Sigmoid colon (tissue), 7 donors: ENCODE data around the gene SFMBT1. TPM values are rescaled to one million over a fixed set of nuclear protein-coding genes. Genes with fewer than 3 reads are reported as not detected.

ENCODE experiments used
- DNase-seq: peaks from one replicate; pipeline ENCODE4 v3.0.0-alpha.2; 2019
- H3K27ac ChIP-seq, 4 donors: fragments of 200-600 bp; sonication (generic); one replicate each; pipeline ENCODE4 v1.5.1; 2016 to 2019; ENCODE audit warnings: mild to moderate bottlenecking in 1 of 4
- H3K27me3 ChIP-seq, 3 donors: fragments of 200-600 bp; sonication (generic); one replicate each; pipeline ENCODE4 v1.5.1; 2019; ENCODE audit warnings: mild to moderate bottlenecking in 1 of 3
- H3K36me3 ChIP-seq, 4 donors: fragments of 200-600 bp; sonication (generic); one replicate each; pipeline ENCODE4 v1.5.1; 2016 to 2019
- H3K4me1 ChIP-seq, 4 donors: fragments of 200-600 bp; sonication (generic); one replicate each; pipeline ENCODE4 v1.5.1; 2017 to 2019
- H3K4me3 ChIP-seq, 4 donors: fragments of 200-600 bp; sonication (generic); one replicate each; pipeline ENCODE4 v1.5.1; 2017 to 2019; ENCODE audit warnings: mild to moderate bottlenecking in 2 of 4, moderate library complexity in 1 of 4
- H3K9me3 ChIP-seq, 4 donors: fragments of 200-600 bp in 3 of 4; sonication (generic) in 3 of 4; one replicate each; pipeline versions ENCODE4 v1.5.1 to v1.6.1; 2013 to 2019
- EP300 ChIP-seq, 4 donors: sonication (generic); formaldehyde crosslinking; IDR thresholded peaks; one replicate each; pipeline ENCODE4 v1.6.1; 2017; ENCODE audit warnings: antibody characterized with exemption in 4 of 4
- POLR2A ChIP-seq, 2 donors: fragments of 450-650 bp; IDR thresholded peaks; one replicate each; pipeline ENCODE4 v1.6.1; 2016; ENCODE audit warnings: antibody characterized with exemption in 2 of 2, mild to moderate bottlenecking in 2 of 2, moderate library complexity in 2 of 2
- POLR2AphosphoS5 ChIP-seq, 4 donors: sonication (generic); formaldehyde crosslinking; IDR thresholded peaks; one replicate each; pipeline ENCODE4 v1.6.1; 2017; ENCODE audit warnings: antibody characterized with exemption in 4 of 4
- WGBS, 2 donors: extraction: QIAGEN DNeasy Blood & Tissue Kit; methylation state at CpG; one replicate each; pipeline ENCODE4 v1.1.7; 2013; 5-methylcytosine and 5-hydroxymethylcytosine counted together
- intact Hi-C: fragments of 100-400 bp; cut with DNase I; formaldehyde crosslinking; loops from one replicate; pipeline ENCODE4 v1.15.1; 2023
- polyA plus RNA-seq, 3 donors: library from polyadenylated mRNA; stranded (reverse); fragments of 200-250 nt; gene quantifications; one replicate each; pipeline ENCODE4 v1.2.3, GENCODE V29; 2013
- total RNA-seq, 4 donors: library from RNA; depleted of rRNA; stranded (reverse); fragments of >200 nt; gene quantifications; one replicate each; pipeline ENCODE4 v1.1.0, GENCODE V29; 2016
- TF ChIP-seq, protein P1 (sequence below), 4 experiments: fragments of 450-650 bp in 3 of 4; fragments of 200-600 bp in 1 of 4; IDR thresholded peaks; one replicate each; pipeline ENCODE4 v1.5.1; 2016 to 2019; ENCODE audit warnings: antibody characterized with exemption in 4 of 4, mild to moderate bottlenecking in 3 of 4, moderate library complexity in 2 of 4
- donor health status: healthy with polysubstance abuse.
- donor health status: Bipolar disorder and iron deficiency.
- donor health status: healthy.

SFMBT1 gene
- total and polyA plus RNA-seq, 7 donors, result 4.8 to 16.1 (median 10.2) TPM

DNA sequence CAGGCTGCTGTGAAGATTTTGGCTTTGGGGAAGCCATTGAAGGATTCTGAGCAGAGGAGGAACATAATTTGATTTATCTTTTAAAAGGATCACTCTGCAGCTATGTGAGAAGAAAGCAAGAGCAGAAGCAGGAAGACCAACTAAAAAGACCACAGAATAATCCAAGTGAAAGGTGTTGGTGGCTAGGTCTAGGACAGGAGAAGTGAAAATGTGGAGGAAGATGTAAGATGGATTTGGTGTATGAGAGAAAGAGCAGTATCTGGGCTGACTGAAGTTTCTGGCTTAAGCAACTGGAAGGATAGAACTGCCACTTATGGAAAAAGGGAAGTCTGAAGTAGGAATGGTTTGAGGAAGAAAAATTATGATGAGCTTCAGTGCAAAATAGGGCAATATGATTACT is 62.0 kb downstream of the SFMBT1 start:
- Histone ChIP-seq H3K36me3 (no peaks in the 10 kb centered on the region), H3K27me3 (no peaks in the 10 kb centered on the region), H3K4me3 (no peak overlapping the region), H3K27ac (peak overlapping the region in 1 of 4 donors; percentile 50), H3K9me3 (no peaks in the 10 kb centered on the region), H3K4me1 (no peaks in the 10 kb centered on the region)
- intact Hi-C loops, result no loop called here
- TF ChIP-seq POLR2A (IDR thresholded peaks at IDR 0.05), result no peak
- TF ChIP-seq, protein P1, sequence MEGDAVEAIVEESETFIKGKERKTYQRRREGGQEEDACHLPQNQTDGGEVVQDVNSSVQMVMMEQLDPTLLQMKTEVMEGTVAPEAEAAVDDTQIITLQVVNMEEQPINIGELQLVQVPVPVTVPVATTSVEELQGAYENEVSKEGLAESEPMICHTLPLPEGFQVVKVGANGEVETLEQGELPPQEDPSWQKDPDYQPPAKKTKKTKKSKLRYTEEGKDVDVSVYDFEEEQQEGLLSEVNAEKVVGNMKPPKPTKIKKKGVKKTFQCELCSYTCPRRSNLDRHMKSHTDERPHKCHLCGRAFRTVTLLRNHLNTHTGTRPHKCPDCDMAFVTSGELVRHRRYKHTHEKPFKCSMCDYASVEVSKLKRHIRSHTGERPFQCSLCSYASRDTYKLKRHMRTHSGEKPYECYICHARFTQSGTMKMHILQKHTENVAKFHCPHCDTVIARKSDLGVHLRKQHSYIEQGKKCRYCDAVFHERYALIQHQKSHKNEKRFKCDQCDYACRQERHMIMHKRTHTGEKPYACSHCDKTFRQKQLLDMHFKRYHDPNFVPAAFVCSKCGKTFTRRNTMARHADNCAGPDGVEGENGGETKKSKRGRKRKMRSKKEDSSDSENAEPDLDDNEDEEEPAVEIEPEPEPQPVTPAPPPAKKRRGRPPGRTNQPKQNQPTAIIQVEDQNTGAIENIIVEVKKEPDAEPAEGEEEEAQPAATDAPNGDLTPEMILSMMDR (IDR thresholded peaks at IDR 0.05), result no peak
- DNase-seq, result no peak

DNA sequence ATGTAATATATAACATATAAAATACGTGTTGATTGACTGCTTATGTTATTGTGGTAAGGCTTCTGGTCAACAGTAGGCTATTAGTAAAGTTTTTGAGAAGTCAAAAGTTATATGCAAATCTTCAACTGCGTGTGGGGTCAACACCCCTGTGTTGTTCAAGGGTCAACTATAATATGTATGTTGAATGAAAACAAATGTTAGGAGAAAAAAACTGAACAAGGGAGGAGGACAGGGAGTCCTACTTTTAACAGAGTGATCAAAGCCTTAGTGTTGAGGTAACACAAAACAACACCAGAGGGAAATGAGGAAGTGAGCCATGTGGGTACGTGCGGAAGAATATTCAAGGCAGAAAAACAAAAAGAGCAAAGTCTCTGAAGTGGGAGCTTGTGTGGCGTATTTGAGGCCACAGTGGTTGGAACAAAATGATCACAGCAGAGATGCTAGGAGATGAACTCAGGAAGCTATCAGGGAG is 62.5 kb downstream of the SFMBT1 start:
- no peaks in the 10 kb centered on the region for H3K27me3 ChIP-seq
- no peak overlapping the region for H3K4me3 ChIP-seq
- intact Hi-C loops, result no loop called here
- DNase-seq, result no peak
- H3K36me3 ChIP-seq, result no peaks in the 10 kb centered on the region
- no peaks in the 10 kb centered on the region for H3K4me1 ChIP-seq
- H3K27ac ChIP-seq, result peak overlapping the region in 1 of 4 donors; percentile 50
- WGBS, 2 donors, result 42 to 50% methylated on average over 5 of the region's 5 CpGs
- TF ChIP-seq EP300 (IDR thresholded peaks at IDR 0.05) (no peak), POLR2AphosphoS5 (IDR thresholded peaks at IDR 0.05) (no peak), POLR2A (IDR thresholded peaks at IDR 0.05) (no peak)
- TF ChIP-seq, protein P1 (IDR thresholded peaks at IDR 0.05), result no peak
- no peaks in the 10 kb centered on the region for H3K9me3 ChIP-seq

DNA sequence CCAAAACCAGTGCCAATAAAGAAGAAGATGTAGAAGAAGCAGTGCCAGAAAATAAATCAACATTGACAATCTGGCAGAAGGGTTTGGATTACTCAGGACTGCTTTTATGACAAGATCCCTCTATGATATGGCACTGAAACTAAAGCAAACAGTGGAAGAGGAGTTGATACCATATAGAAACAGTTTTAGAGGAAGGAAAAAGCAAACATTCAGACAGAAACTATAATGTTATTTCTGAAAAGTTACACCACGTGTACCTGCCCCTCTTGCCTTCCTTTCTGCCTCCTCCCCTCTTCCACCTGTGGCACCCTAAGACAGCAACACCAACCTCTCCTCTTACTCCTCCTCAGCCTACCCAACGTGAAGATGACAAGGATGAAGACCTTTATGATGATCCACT is 63.0 kb downstream of the SFMBT1 start:
- Histone ChIP-seq H3K27ac (no peak overlapping the region), H3K4me3 (no peak overlapping the region), H3K36me3 (no peaks in the 10 kb centered on the region), H3K9me3 (no peaks in the 10 kb centered on the region), H3K27me3 (no peaks in the 10 kb centered on the region), H3K4me1 (no peaks in the 10 kb centered on the region)
- DNase-seq, result no peak
- WGBS, 2 donors, result 19 to 45% methylated on average over 2 of the region's 2 CpGs
- intact Hi-C loops, result no loop called here
- TF ChIP-seq EP300 (IDR thresholded peaks at IDR 0.05) (no peak), POLR2AphosphoS5 (IDR thresholded peaks at IDR 0.05) (no peak), POLR2A (IDR thresholded peaks at IDR 0.05) (no peak)
- TF ChIP-seq, protein P1 (IDR thresholded peaks at IDR 0.05), result no peak

DNA sequence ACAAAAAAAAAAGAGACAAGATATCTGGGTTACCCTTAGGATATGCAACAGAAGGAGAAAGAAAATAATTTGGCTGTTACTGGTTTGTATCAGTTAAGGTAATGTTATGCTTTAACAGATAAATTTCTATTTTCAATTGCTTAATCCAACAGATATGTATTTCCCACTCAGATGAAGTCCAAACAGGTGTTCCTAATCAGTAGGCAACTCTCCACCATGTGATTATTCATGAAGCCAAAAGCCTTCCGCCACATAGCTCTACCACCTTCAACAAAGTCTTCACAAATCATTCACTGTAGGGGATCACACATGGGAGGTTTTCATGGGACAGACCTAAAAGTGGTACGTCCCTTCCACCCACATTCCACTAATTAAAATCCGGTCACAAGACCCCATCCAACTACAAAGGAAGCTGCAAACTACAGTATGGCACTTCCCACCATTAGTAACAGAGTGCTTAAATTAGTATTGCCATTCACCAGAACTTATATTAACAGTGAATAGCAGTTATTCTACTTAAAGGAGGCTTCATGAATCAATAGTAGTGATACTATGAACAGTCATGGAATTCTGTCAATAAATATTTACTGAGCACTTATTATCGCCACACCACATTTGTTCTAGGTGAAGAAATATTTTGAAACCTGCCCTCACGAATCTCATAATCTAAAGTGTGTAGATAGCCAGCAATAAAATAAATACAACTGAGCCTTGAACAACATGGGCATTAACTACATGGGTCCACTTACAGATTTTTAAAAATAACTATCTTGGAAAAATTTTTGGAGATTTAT is 66.5 kb downstream of the SFMBT1 start:
- DNase-seq, result no peak
- Histone ChIP-seq H3K36me3 (no peaks in the 10 kb centered on the region), H3K27ac (no peak overlapping the region), H3K27me3 (no peaks in the 10 kb centered on the region), H3K9me3 (no peaks in the 10 kb centered on the region), H3K4me3 (no peak overlapping the region), H3K4me1 (no peaks in the 10 kb centered on the region)
- WGBS, 2 donors, result 88 to 93% methylated on average over 5 of the region's 5 CpGs
- TF ChIP-seq POLR2A (IDR thresholded peaks at IDR 0.05), result no peak
- TF ChIP-seq EP300 (IDR thresholded peaks at IDR 0.05), result no peak
- TF ChIP-seq POLR2AphosphoS5 (IDR thresholded peaks at IDR 0.05), result no peak
- TF ChIP-seq, protein P1 (IDR thresholded peaks at IDR 0.05), result no peak
- intact Hi-C loops, result no loop called here
